Suprapubic skin (tissue), 4 donors: ENCODE measurements around the gene DMRT1. TPM values are rescaled to one million over a fixed set of nuclear protein-coding genes. Genes with fewer than 3 reads are reported as not detected.

Experiments
- DNase-seq, 2 donors: peaks; one replicate each; pipeline ENCODE4 v3.0.0-alpha.2; 2019; ENCODE audit warnings: low spot score in 2 of 2
- H3K27ac ChIP-seq: fragments of 200-600 bp; sonication (generic); one replicate; pipeline ENCODE4 v1.5.1; 2019
- H3K27me3 ChIP-seq: fragments of 200-600 bp; sonication (generic); one replicate; pipeline ENCODE4 v1.5.1; 2019
- H3K36me3 ChIP-seq: fragments of 200-600 bp; sonication (generic); one replicate; pipeline ENCODE4 v1.5.1; 2019
- H3K4me1 ChIP-seq: fragments of 200-600 bp; sonication (generic); one replicate; pipeline ENCODE4 v1.5.1; 2019
- H3K4me3 ChIP-seq: fragments of 200-600 bp; sonication (generic); one replicate; pipeline ENCODE4 v1.5.1; 2019; ENCODE audit warnings: mild to moderate bottlenecking
- H3K9me3 ChIP-seq: fragments of 200-600 bp; sonication (generic); one replicate; pipeline ENCODE4 v1.5.1; 2019
- CTCF ChIP-seq, 2 donors: fragments of 200-600 bp in 1 of 2; fragments of 450-650 bp in 1 of 2; sonication (generic) in 1 of 2; IDR thresholded peaks; one replicate each; pipeline ENCODE4 v1.5.1; 2016 to 2019; ENCODE audit warnings: antibody characterized with exemption in 2 of 2, mild to moderate bottlenecking in 1 of 2, moderate library complexity in 1 of 2
- EP300 ChIP-seq: sonication (generic); formaldehyde crosslinking; IDR thresholded peaks from one replicate; pipeline ENCODE4 v1.6.1; 2017; ENCODE audit warnings: antibody characterized with exemption
- POLR2A ChIP-seq, 2 donors: fragments of 450-650 bp; IDR thresholded peaks; one replicate each; pipeline ENCODE4 v1.6.1; 2017; ENCODE audit warnings: antibody characterized with exemption in 2 of 2, mild to moderate bottlenecking in 2 of 2, moderate library complexity in 2 of 2
- POLR2AphosphoS5 ChIP-seq, 3 donors: sonication (generic); formaldehyde crosslinking; IDR thresholded peaks; one replicate each; pipeline ENCODE4 v1.6.1; 2017; ENCODE audit warnings: antibody characterized with exemption in 3 of 3
- WGBS: methylation state at CpG from one replicate; pipeline ENCODE4 v1.1.5; 2018; 5-methylcytosine and 5-hydroxymethylcytosine counted together
- total RNA-seq, 4 donors: library from RNA; depleted of rRNA; stranded (reverse); fragments of >200 nt; gene quantifications; one replicate each; pipeline ENCODE4 v1.1.0, GENCODE V29; 2016

DMRT1 gene
- total RNA-seq, 4 donors from 2014 or later, result not detected

GRCh38 chr9:811106-811531 is 30.4 kb upstream of the DMRT1 start:
- Histone ChIP-seq H3K9me3 (no peaks in the 10 kb centered on the region), H3K27me3 (no peaks in the 10 kb centered on the region), H3K4me3 (no peak overlapping the region), H3K27ac (no peak overlapping the region), H3K4me1 (no peaks in the 10 kb centered on the region), H3K36me3 (no peaks in the 10 kb centered on the region)
- TF ChIP-seq CTCF (IDR thresholded peaks at IDR 0.05), result no peak
- no peak for TF ChIP-seq POLR2AphosphoS5 (IDR thresholded peaks at IDR 0.05)
- no peak for TF ChIP-seq EP300
- no peak for TF ChIP-seq POLR2A (IDR thresholded peaks at IDR 0.05)
- DNase-seq, result no peak
- 50% methylated on average over 6 of the region's 6 CpGs for WGBS

- Histone ChIP-seq H3K4me1 (peaks cover 3% of the 10 kb centered on the region), H3K4me3 (no peak overlapping the region), H3K27ac (no peak overlapping the region), H3K27me3 (no peaks in the 10 kb centered on the region), H3K36me3 (no peaks in the 10 kb centered on the region), H3K9me3 (no peaks in the 10 kb centered on the region)
- no peak for DNase-seq
- TF ChIP-seq POLR2AphosphoS5 (IDR thresholded peaks at IDR 0.05) (no peak), POLR2A (IDR thresholded peaks at IDR 0.05) (no peak), CTCF (IDR thresholded peaks at IDR 0.05) (no peak), EP300 (no peak)
- 27% methylated on average over 3 of the region's 3 CpGs for WGBS
Observed at GRCh38 chr9:818958-819357, 22.5 kb upstream of the DMRT1 start.

GRCh38 chr9:826500-827280 is 14.8 kb upstream of the DMRT1 start:
- no peak for DNase-seq
- Histone ChIP-seq H3K4me1 (no peaks in the 10 kb centered on the region), H3K4me3 (no peak overlapping the region), H3K27ac (no peak overlapping the region), H3K9me3 (no peaks in the 10 kb centered on the region), H3K27me3 (peaks cover 3% of the 10 kb centered on the region), H3K36me3 (no peaks in the 10 kb centered on the region)
- no peak for TF ChIP-seq POLR2A (IDR thresholded peaks at IDR 0.05)
- TF ChIP-seq POLR2AphosphoS5 (IDR thresholded peaks at IDR 0.05), result no peak
- TF ChIP-seq CTCF (IDR thresholded peaks at IDR 0.05), result no peak
- TF ChIP-seq EP300, result no peak
- WGBS, result 79% methylated on average over 25 of the region's 26 CpGs

- Histone ChIP-seq H3K4me3 (no peak overlapping the region), H3K27me3 (peaks cover 63% of the 10 kb centered on the region), H3K9me3 (no peaks in the 10 kb centered on the region), H3K36me3 (no peaks in the 10 kb centered on the region), H3K27ac (no peak overlapping the region), H3K4me1 (peaks cover 20% of the 10 kb centered on the region)
- TF ChIP-seq POLR2AphosphoS5 (IDR thresholded peaks at IDR 0.05), result no peak
- TF ChIP-seq CTCF (IDR thresholded peaks at IDR 0.05), result no peak
- no peak for TF ChIP-seq EP300
- TF ChIP-seq POLR2A (IDR thresholded peaks at IDR 0.05), result no peak
- 66% methylated on average over 7 of the region's 7 CpGs for WGBS
- DNase-seq, result no peak
Observed at GRCh38 chr9:840343-840742, 1.2 kb upstream of the DMRT1 start.

- Histone ChIP-seq H3K9me3 (no peaks in the 10 kb centered on the region), H3K27ac (no peak overlapping the region), H3K4me1 (peaks cover 20% of the 10 kb centered on the region), H3K36me3 (no peaks in the 10 kb centered on the region), H3K27me3 (peaks cover 84% of the 10 kb centered on the region), H3K4me3 (no peak overlapping the region)
- TF ChIP-seq CTCF (IDR thresholded peaks at IDR 0.05) (no peak), POLR2A (IDR thresholded peaks at IDR 0.05) (no peak), POLR2AphosphoS5 (IDR thresholded peaks at IDR 0.05) (no peak), EP300 (no peak)
- DNase-seq, result no peak
- WGBS, result 11% methylated on average over 29 of the region's 61 CpGs
Observed at GRCh38 chr9:842635-843426, 1.3 kb downstream of the DMRT1 start.
